Endothelial cell of umbilical vein (primary cell): Measurements from ENCODE around the gene RHOBTB1. TPM values are rescaled to one million over a fixed set of nuclear protein-coding genes. Genes with fewer than 3 reads are reported as not detected.

ENCODE experiments used
- BruUV-seq: library from RNA; stranded (reverse); fragments of 400-500 nt; replicated peaks from 2 replicates; lab custom pipeline; 2021; lab: Mats Ljungman, UMichigan
- CTCF ChIA-PET: fragments of 300-600, 350-600 bp; sonication (Branson Sonifier 250); formaldehyde crosslinking; loops from one replicate; lab custom pipeline; 2021; ENCODE audit warnings: antibody characterized with exemption, inconsistent platforms; lab: Charles Lee
- POLR2A ChIA-PET: fragments of 300-600, 350-600 bp; sonication (Branson Sonifier 250); formaldehyde crosslinking; loops from one replicate; lab custom pipeline; 2021; ENCODE audit warnings: antibody characterized with exemption, inconsistent platforms; lab: Charles Lee
- DNase-seq: peaks from one replicate; pipeline ENCODE4 v3.0.0-alpha.2; 2011; ENCODE audit warnings: low read depth, low spot score
- FAIRE-seq: peaks from 2 replicates; lab custom pipeline; 2011; peaks lifted over from hg19 to GRCh38; lab: Jason Lieb, UNC
- H2AFZ ChIP-seq: 2 replicates; pipeline ENCODE4 v1.6.0; 2012; ENCODE audit warnings: low read depth, low read length, control low read depth, inconsistent platforms
- H3K27ac ChIP-seq: 2 replicates; pipeline ENCODE4 v1.5.1; 2011; ENCODE audit warnings: low read depth, mild to moderate bottlenecking, control low read depth, low read length, moderate library complexity; ENCODE audit not compliant: insufficient read depth
- H3K27me3 ChIP-seq, 2 experiments: 2 replicates each; pipeline versions ENCODE4 v1.6.0 to v1.6.1; 2011; ENCODE audit warnings: low read length in 2 of 2, mixed read lengths in 1 of 2; ENCODE audit not compliant: control insufficient read depth in 2 of 2, insufficient read depth in 2 of 2
- H3K36me3 ChIP-seq, 2 experiments: 2 replicates in 1 of 2; 3 replicates in 1 of 2; pipeline ENCODE4 v1.5.1; 2011; ENCODE audit warnings: low read length in 2 of 2, mild to moderate bottlenecking in 1 of 2, moderate library complexity in 1 of 2; ENCODE audit not compliant: control insufficient read depth in 2 of 2, insufficient read depth in 2 of 2; ENCODE audit errors: extremely low read depth in 1 of 2
- H3K4me1 ChIP-seq: 3 replicates; pipeline ENCODE4 v1.5.1; 2011; ENCODE audit warnings: mild to moderate bottlenecking, low read length; ENCODE audit not compliant: control insufficient read depth, insufficient read depth; ENCODE audit errors: extremely low read depth
- H3K4me2 ChIP-seq: 2 replicates; pipeline ENCODE4 v1.6.1; 2011; ENCODE audit warnings: low read length, control low read depth, mixed read lengths; ENCODE audit not compliant: insufficient read depth
- H3K4me3 ChIP-seq, 3 experiments: fragments of 200-600 bp in 1 of 3; sonication (generic), shearing (Covaris generic) in 1 of 3; replicated peaks in 1 of 3; 2 replicates each; pipeline ENCODE4 v1.5.1; 2011 to 2016; ENCODE audit warnings: control low read depth in 3 of 3, low read length in 3 of 3, mild to moderate bottlenecking in 2 of 3, inconsistent platforms in 1 of 3, low read depth in 1 of 3, moderate library complexity in 1 of 3; ENCODE audit not compliant: insufficient read depth in 1 of 3
- H3K79me2 ChIP-seq: 2 replicates; pipeline ENCODE4 v1.6.0; 2012; ENCODE audit warnings: low read length, inconsistent platforms; ENCODE audit not compliant: control insufficient read depth, insufficient read depth
- H3K9ac ChIP-seq: replicated peaks from 2 replicates; pipeline ENCODE3; 2011; ENCODE audit warnings: low read length, control low read depth; ENCODE audit not compliant: insufficient read depth; ENCODE audit errors: extremely low read depth
- H3K9me1 ChIP-seq: replicated peaks from 3 replicates; pipeline ENCODE4 v1.6.0; 2011; ENCODE audit warnings: mild to moderate bottlenecking, low read length; ENCODE audit not compliant: control insufficient read depth, insufficient read depth; ENCODE audit errors: extremely low read depth
- H3K9me3 ChIP-seq: replicated peaks from 2 replicates; pipeline ENCODE4 v1.5.1; 2012; ENCODE audit warnings: low read length, inconsistent platforms; ENCODE audit not compliant: control insufficient read depth, insufficient read depth
- H4K20me1 ChIP-seq: replicated peaks from 2 replicates; pipeline ENCODE3; 2011; ENCODE audit warnings: mild to moderate bottlenecking, low read length; ENCODE audit not compliant: control insufficient read depth, insufficient read depth; ENCODE audit errors: extremely low read depth
- FOS ChIP-seq: IDR thresholded peaks from 2 replicates; pipeline ENCODE4 v1.6.1; 2011; ENCODE audit warnings: mild to moderate bottlenecking, low read length, moderate library complexity, borderline replicate concordance; ENCODE audit not compliant: insufficient read depth
- GATA2 ChIP-seq: IDR thresholded peaks from 2 replicates; pipeline ENCODE4 v1.7.0; 2011; ENCODE audit warnings: low read depth, mild to moderate bottlenecking, moderate library complexity, mixed read lengths, low read length; ENCODE audit not compliant: insufficient read length, insufficient read depth
- MAX ChIP-seq: IDR thresholded peaks from 2 replicates; pipeline ENCODE4 v1.6.1; 2011; ENCODE audit not compliant: insufficient read depth, insufficient read length
- MYC ChIP-seq: IDR thresholded peaks from one replicate; pipeline ENCODE4 v1.6.1; 2011; ENCODE audit warnings: mild to moderate bottlenecking, low read depth, low read length
- POLR2A ChIP-seq: IDR thresholded peaks from 2 replicates; pipeline ENCODE4 v1.6.1; 2012; ENCODE audit warnings: low read depth, mild to moderate bottlenecking, control low read depth, low read length
- POLR2AphosphoS5 ChIP-seq: IDR thresholded peaks from 2 replicates; pipeline ENCODE4 v1.6.1; 2012; ENCODE audit warnings: low read depth, mild to moderate bottlenecking, control low read depth, low read length, moderate library complexity; ENCODE audit not compliant: insufficient read depth
- dilution Hi-C: fragments of 300-500 bp; cut with MboI; formaldehyde crosslinking; loops from one replicate; pipeline ENCODE4 v1.15.0; 2019; ENCODE audit warnings: low sequenced_read_pairs; ENCODE audit not compliant: extremely low pct_ligation_motif_present
- intact Hi-C: fragments of 100-400 bp; cut with micrococcal nuclease; formaldehyde crosslinking; loops from one replicate; pipeline ENCODE4 v1.10.0; 2022
- polyA plus RNA-seq, 4 experiments: library from polyadenylated mRNA; depleted of rRNA in 3 of 4; stranded (reverse) in 3 of 4; unstranded in 1 of 4; fragments of >200 nt; gene quantifications; 2 replicates each; pipeline versions ENCODE4 v1.2.1 to v1.2.3, GENCODE V29; 2011 to 2012; ENCODE audit warnings: missing spikeins in 1 of 4
- total RNA-seq: library from RNA; stranded (reverse); gene quantifications from 2 replicates; pipeline ENCODE4 v1.2.3, GENCODE V29; 2021

The RHOBTB1 gene
- total and polyA plus RNA-seq, 2 donors (not counting 3 experiments of a cell fraction or from before 2014, with no cell fraction given) = 21.2 to 31.0 TPM

GRCh38 chr10:60822809-60823208, 121.2 kb downstream of the RHOBTB1 start:
- no peaks in the 10 kb centered on the region for H3K36me3 ChIP-seq
- no peak overlapping the region for H3K27ac ChIP-seq
- no peaks in the 10 kb centered on the region for H3K79me2 ChIP-seq
- FAIRE-seq = no peak
- no TSS peak for BruUV-seq
- intact Hi-C loops (loop anchor here (5.0 kb wide), 1 partner anchor 819 kb away; no protein-coding TSS in a partner anchor), dilution Hi-C loops (no loop called here)
- DNase-seq = no peak
- no peak overlapping the region for H3K4me3 ChIP-seq
- no peak overlapping the region for H3K9ac ChIP-seq
- H3K4me2 ChIP-seq = no peak overlapping the region
- TF ChIP-seq POLR2AphosphoS5 (no peak), GATA2 (no peak), MYC (no peak), MAX (no peak), FOS (no peak)
- H2AFZ ChIP-seq = peak overlapping the region; percentile 44
- ChIA-PET POLR2A (no interaction called here), CTCF (interaction anchor here (1.4 kb wide), 1 partner anchor 61 kb away, joined by 3 read pairs; no protein-coding TSS in a partner anchor)
- no peaks in the 10 kb centered on the region for H3K9me3 ChIP-seq
- H3K4me1 ChIP-seq = peaks cover 40% of the 10 kb centered on the region
- no peaks in the 10 kb centered on the region for H4K20me1 ChIP-seq
- H3K9me1 ChIP-seq = no peaks in the 10 kb centered on the region
- no peaks in the 10 kb centered on the region for H3K27me3 ChIP-seq

DNA sequence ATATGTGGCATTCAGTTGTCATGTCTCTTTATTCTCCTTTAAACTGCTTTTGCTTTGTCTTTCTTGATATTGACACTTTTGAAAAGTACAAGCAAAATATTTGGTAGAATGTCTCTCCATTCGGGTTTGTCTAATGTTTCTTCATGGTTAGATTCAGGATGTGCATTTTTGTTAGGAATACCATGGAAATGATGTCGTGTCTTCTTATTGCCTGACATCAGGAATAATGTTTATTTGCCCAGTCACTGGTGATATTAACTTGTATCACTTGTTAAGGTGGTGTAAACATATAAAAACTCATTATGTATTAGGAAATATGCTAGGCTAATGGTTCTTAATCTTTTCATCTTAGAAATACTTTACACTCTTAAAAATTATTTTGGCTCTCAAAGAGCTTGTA, 122.3 kb downstream of the RHOBTB1 start:
- intact Hi-C loops = loop anchor here (5.0 kb wide), 1 partner anchor 821 kb away; no protein-coding TSS in a partner anchor
- dilution Hi-C loops = no loop called here

More for the DNA sequence above, 122.3 kb downstream of the RHOBTB1 start:
- Histone ChIP-seq H3K27me3 (no peaks in the 10 kb centered on the region), H3K4me3 (no peak overlapping the region), H2AFZ (no peak overlapping the region), H3K4me1 (peaks cover 38% of the 10 kb centered on the region), H3K9me1 (no peaks in the 10 kb centered on the region), H4K20me1 (no peaks in the 10 kb centered on the region), H3K4me2 (no peak overlapping the region), H3K9me3 (no peaks in the 10 kb centered on the region), H3K27ac (peak overlapping the region; percentile 20), H3K79me2 (no peaks in the 10 kb centered on the region), H3K36me3 (no peaks in the 10 kb centered on the region), H3K9ac (no peak overlapping the region)
- TF ChIP-seq FOS = no peak
- no peak for TF ChIP-seq POLR2A
- TF ChIP-seq MYC = no peak
- no TSS peak for BruUV-seq
- no peak for FAIRE-seq
- peak; percentile 21 for DNase-seq
- POLR2A ChIA-PET = no interaction called here
- CTCF ChIA-PET = interaction anchor here (1.2 kb wide), 1 partner anchor 143 kb away, joined by 5 read pairs; no protein-coding TSS in a partner anchor
